ENCODE measurements around the gene CYFIP1.

DNA sequence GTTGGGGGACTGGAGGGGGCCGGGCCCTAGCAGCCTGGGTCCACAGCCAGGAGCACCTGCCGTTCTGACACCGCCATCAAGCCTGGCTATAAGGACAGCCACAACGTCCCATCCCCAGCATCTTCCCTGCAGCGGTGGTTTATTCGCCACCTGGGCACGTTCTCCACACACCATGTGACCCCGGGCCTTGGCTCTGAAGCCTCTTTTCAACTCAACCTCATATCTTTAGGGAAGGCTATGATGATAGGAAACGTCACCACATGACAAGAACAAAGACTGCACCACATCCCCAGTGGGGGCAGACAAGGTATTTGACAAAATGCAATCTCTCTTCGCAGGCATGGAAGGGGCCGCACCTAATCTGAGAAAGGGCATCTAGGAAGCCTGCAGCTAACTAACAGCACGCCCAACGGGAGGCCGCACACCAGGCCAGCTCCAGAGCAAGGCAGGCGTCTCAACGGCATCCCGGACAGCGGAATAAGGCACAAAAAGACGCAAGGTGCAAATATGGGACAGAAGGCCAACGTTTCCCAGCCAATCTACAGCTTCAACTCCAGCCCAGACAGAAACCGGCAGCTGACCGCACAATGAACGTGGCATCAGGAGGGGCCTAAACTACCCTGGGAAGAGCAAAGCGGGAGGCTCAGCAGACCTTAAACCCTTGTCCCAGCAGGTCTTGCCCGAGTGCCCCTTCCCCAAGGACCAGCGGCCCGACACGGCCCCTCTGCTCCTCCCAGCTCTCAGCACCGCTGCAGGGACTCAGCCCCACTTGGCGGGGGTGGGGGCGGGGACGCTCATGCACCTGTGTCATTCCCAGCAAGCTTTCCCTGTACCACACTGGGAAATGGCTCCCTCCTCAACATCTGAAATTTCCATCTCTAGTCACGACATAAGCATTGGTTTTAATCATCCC, 99.8 kb downstream of the CYFIP1 start:
- TF ChIP-seq, protein P1, sequence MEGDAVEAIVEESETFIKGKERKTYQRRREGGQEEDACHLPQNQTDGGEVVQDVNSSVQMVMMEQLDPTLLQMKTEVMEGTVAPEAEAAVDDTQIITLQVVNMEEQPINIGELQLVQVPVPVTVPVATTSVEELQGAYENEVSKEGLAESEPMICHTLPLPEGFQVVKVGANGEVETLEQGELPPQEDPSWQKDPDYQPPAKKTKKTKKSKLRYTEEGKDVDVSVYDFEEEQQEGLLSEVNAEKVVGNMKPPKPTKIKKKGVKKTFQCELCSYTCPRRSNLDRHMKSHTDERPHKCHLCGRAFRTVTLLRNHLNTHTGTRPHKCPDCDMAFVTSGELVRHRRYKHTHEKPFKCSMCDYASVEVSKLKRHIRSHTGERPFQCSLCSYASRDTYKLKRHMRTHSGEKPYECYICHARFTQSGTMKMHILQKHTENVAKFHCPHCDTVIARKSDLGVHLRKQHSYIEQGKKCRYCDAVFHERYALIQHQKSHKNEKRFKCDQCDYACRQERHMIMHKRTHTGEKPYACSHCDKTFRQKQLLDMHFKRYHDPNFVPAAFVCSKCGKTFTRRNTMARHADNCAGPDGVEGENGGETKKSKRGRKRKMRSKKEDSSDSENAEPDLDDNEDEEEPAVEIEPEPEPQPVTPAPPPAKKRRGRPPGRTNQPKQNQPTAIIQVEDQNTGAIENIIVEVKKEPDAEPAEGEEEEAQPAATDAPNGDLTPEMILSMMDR (IDR thresholded peaks at IDR 0.05 in 2 of 3, conservative IDR thresholded peaks at IDR 0.05 in 1 of 3; ENCODE audit: borderline replicate concordance in 1 of 3, insufficient read depth in 1 of 3, low read depth in 2 of 3, low read length in 2 of 3) = no peak
- TF ChIP-seq ZNF274 (IDR thresholded peaks at IDR 0.05; ENCODE audit: low read depth, low read length) (no peak), EZH2 (IDR thresholded peaks at IDR 0.05) (no peak), TCF7L2 (IDR thresholded peaks at IDR 0.05; ENCODE audit: borderline replicate concordance, extremely low read depth, insufficient read depth, insufficient read length) (no peak), JUND (IDR thresholded peaks at IDR 0.05) (no peak), POLR2A (IDR thresholded peaks at IDR 0.05; ENCODE audit: borderline replicate concordance, extremely low read depth, insufficient read depth, insufficient read length) (no peak), EGR1 (IDR thresholded peaks at IDR 0.05; ENCODE audit: low read depth) (no peak), YY1 (IDR thresholded peaks at IDR 0.05; ENCODE audit: extremely low read depth, insufficient replicate concordance, low read depth, low read length) (no peak), CBX3 (IDR thresholded peaks at IDR 0.05; ENCODE audit: low read depth) (no peak), POLR2AphosphoS5 (IDR thresholded peaks at IDR 0.05; ENCODE audit: low read depth, low read length) (no peak), CEBPB (IDR thresholded peaks at IDR 0.05; ENCODE audit: low read depth) (no peak), EZH2phosphoT487 (IDR thresholded peaks at IDR 0.05; ENCODE audit: borderline replicate concordance) (no peak)
- TF ChIP-seq, protein P2, sequence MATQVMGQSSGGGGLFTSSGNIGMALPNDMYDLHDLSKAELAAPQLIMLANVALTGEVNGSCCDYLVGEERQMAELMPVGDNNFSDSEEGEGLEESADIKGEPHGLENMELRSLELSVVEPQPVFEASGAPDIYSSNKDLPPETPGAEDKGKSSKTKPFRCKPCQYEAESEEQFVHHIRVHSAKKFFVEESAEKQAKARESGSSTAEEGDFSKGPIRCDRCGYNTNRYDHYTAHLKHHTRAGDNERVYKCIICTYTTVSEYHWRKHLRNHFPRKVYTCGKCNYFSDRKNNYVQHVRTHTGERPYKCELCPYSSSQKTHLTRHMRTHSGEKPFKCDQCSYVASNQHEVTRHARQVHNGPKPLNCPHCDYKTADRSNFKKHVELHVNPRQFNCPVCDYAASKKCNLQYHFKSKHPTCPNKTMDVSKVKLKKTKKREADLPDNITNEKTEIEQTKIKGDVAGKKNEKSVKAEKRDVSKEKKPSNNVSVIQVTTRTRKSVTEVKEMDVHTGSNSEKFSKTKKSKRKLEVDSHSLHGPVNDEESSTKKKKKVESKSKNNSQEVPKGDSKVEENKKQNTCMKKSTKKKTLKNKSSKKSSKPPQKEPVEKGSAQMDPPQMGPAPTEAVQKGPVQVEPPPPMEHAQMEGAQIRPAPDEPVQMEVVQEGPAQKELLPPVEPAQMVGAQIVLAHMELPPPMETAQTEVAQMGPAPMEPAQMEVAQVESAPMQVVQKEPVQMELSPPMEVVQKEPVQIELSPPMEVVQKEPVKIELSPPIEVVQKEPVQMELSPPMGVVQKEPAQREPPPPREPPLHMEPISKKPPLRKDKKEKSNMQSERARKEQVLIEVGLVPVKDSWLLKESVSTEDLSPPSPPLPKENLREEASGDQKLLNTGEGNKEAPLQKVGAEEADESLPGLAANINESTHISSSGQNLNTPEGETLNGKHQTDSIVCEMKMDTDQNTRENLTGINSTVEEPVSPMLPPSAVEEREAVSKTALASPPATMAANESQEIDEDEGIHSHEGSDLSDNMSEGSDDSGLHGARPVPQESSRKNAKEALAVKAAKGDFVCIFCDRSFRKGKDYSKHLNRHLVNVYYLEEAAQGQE (IDR thresholded peaks at IDR 0.05; ENCODE audit: low read depth) = no peak
- TF ChIP-seq, protein P3, sequence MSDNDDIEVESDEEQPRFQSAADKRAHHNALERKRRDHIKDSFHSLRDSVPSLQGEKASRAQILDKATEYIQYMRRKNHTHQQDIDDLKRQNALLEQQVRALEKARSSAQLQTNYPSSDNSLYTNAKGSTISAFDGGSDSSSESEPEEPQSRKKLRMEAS (IDR thresholded peaks at IDR 0.05) = no peak

All from HCT116 (cell line).